HFFc6 (cell line): ENCODE measurements around the gene TMEM233. TPM values are rescaled to one million over a fixed set of nuclear protein-coding genes. Genes with fewer than 3 reads are reported as not detected.

Source experiments
- DNase-seq: peaks from one replicate; pipeline ENCODE4 v3.0.0-alpha.2; 2018
- H3K27ac Mint-ChIP-seq: 2 replicates; pipeline ENCODE4 v1.8.0; 2020; ENCODE audit warnings: mild to moderate bottlenecking, mixed read lengths
- H3K27me3 Mint-ChIP-seq: 2 replicates; pipeline ENCODE4 v1.8.0; 2021; ENCODE audit warnings: mild to moderate bottlenecking, moderate library complexity, mixed read lengths; ENCODE audit not compliant: insufficient read depth
- H3K36me3 Mint-ChIP-seq: 2 replicates; pipeline ENCODE4 v1.8.0; 2021; ENCODE audit warnings: low read depth, mixed read lengths
- H3K4me1 Mint-ChIP-seq: 2 replicates; pipeline ENCODE4 v1.8.0; 2020; ENCODE audit warnings: low read depth, mixed read lengths
- H3K4me3 Mint-ChIP-seq: 2 replicates; pipeline ENCODE4 v1.8.0; 2020; ENCODE audit warnings: mild to moderate bottlenecking, moderate library complexity, mixed read lengths
- H3K9me3 Mint-ChIP-seq: 2 replicates; pipeline ENCODE4 v1.8.0; 2020; ENCODE audit warnings: mild to moderate bottlenecking, mixed read lengths
- CTCF ChIP-seq: fragments of 200-600 bp; sonication (generic); IDR thresholded peaks from 2 replicates; pipeline ENCODE4 v1.5.0; 2021; ENCODE audit warnings: antibody characterized with exemption, mild to moderate bottlenecking
- total RNA-seq, 6 experiments: library from RNA; stranded (reverse); fragmentation: NEBNext Ultra II Directional; extraction: Animal tissue kit (Norgen Biotek cat#: 25700); gene quantifications; 2 replicates in 1 of 6; 3 replicates in 5 of 6; pipeline ENCODE4 v1.2.3, GENCODE V29; 2021

Gene TMEM233
- total RNA-seq, 6 experiments from 2014 or later, result not detected

- no peak for DNase-seq
- H3K9me3 Mint-ChIP-seq, result no peaks in the 10 kb centered on the region
- no peak overlapping the region for H3K27ac Mint-ChIP-seq
- peaks cover 36% of the 10 kb centered on the region for H3K4me1 Mint-ChIP-seq
- no peaks in the 10 kb centered on the region for H3K27me3 Mint-ChIP-seq
- H3K4me3 Mint-ChIP-seq, result no peak overlapping the region
- peaks cover 38% of the 10 kb centered on the region for H3K36me3 Mint-ChIP-seq
- no peak for TF ChIP-seq CTCF
Measured at GRCh38 chr12:119686355-119686754, 92.8 kb downstream of the TMEM233 start.

- Mint-ChIP-seq H3K4me3 (no peak overlapping the region), H3K27ac (no peak overlapping the region), H3K27me3 (no peaks in the 10 kb centered on the region), H3K4me1 (peaks cover 40% of the 10 kb centered on the region), H3K36me3 (peaks cover 37% of the 10 kb centered on the region), H3K9me3 (no peaks in the 10 kb centered on the region)
- TF ChIP-seq CTCF, result no peak
- DNase-seq, result no peak
Measured at GRCh38 chr12:119686776-119687175, 93.2 kb downstream of the TMEM233 start.

- H3K4me3 Mint-ChIP-seq, result no peak overlapping the region
Measured at GRCh38 chr12:119687406-119687805, 93.8 kb downstream of the TMEM233 start.

GRCh38 chr12:119687879-119688278 lies 94.3 kb downstream of the TMEM233 start:
- Mint-ChIP-seq H3K9me3 (no peaks in the 10 kb centered on the region), H3K4me1 (peaks cover 40% of the 10 kb centered on the region), H3K4me3 (no peak overlapping the region), H3K27ac (no peak overlapping the region), H3K27me3 (no peaks in the 10 kb centered on the region), H3K36me3 (peaks cover 33% of the 10 kb centered on the region)
- TF ChIP-seq CTCF, result no peak
- DNase-seq, result no peak

More at GRCh38 chr12:119687406-119687805, 93.8 kb downstream of the TMEM233 start:
- Mint-ChIP-seq H3K4me1 (peaks cover 40% of the 10 kb centered on the region), H3K27me3 (no peaks in the 10 kb centered on the region), H3K9me3 (no peaks in the 10 kb centered on the region), H3K36me3 (peaks cover 33% of the 10 kb centered on the region), H3K27ac (no peak overlapping the region)
- no peak for TF ChIP-seq CTCF
- no peak for DNase-seq

GRCh38 chr12:119689935-119690500 lies 96.4 kb downstream of the TMEM233 start:
- Mint-ChIP-seq H3K36me3 (peaks cover 29% of the 10 kb centered on the region), H3K27ac (no peak overlapping the region), H3K4me3 (no peak overlapping the region), H3K27me3 (no peaks in the 10 kb centered on the region), H3K4me1 (peaks cover 36% of the 10 kb centered on the region), H3K9me3 (no peaks in the 10 kb centered on the region)
- TF ChIP-seq CTCF, result no peak
- no peak for DNase-seq
